HG03469 (cell line): Measurements from ENCODE around the gene ATXN7L1.

ENCODE experiments used
- ATAC-seq: cut with Tn5 transposase; IDR thresholded peaks from one replicate; pipeline ENCODE4 v1.9.1; 2021; ENCODE audit warnings: mild to moderate bottlenecking, moderate library complexity, moderate number of reproducible peaks; ENCODE audit not compliant: unreplicated experiment

Gene ATXN7L1

DNA sequence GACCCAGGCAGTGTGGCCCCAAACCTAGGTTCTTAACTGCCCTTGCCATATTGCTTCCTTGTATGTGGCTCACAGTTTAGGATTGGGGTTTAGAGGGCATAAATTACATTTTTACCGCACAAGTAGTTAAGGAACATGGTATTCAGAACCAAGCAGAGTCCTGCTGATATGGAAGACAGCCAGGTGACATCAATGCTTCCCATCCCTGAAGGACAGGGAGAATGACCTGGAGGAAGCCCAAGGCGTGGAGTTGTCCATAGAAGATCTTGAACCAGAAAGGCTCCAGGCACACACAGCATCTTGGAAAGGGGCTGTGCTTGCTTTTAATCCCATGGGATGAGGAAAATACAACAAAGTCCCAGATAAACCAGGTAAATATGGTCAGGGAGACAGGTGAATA, 48.3 kb downstream of the ATXN7L1 start:
- no peak for ATAC-seq

DNA sequence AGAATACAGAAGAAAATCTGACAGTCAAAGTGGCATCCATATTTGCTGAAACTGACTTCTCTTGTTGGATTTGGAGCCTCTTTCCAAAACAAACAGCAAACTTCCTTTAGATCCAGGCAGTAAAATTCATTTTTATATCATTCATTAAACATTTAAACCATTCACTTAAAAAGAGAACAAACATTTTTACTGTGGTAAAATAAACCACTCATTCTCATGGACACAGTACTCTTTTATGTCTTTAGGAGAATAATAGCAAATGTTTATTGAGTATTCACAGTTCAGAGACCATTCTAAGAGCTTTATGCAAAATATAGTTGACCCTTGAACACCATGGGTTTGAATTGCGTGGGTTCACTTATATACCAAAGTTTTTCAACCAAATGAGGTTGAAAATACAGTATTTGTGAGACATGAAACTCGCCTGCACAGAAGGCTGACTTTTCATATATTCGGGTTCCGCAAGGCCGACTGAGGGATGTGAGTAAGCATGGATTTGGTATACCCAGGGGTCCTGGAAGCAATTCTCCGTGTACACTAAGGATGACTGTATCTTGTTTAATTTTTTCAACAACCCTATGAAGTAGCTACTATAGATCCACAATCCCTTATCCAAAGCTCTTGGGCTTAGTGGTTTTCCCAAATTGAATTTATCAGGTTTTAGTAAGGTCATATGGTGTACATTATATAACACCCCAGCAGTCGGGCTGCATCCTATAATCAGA, 49.1 kb downstream of the ATXN7L1 start:
- ATAC-seq = no peak

DNA sequence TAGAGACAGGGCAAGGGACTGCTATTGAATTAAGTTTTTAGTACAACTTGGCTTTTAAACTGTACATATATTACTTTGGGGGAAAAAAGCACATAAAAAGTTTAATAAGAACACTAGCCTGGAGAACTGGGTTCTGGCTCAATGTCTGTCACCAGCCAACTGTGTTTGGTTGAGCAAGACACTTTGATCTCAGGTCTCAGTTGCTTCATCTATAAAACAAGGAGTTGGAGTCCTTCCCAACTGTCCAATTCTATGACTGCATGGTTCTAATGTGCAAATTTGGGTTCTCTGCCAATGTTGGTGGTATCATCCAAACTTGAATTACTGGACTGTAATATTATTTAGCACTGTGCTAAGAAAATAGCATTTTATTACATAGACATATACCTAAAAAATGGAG, 50.3 kb downstream of the ATXN7L1 start:
- ATAC-seq = no peak

DNA sequence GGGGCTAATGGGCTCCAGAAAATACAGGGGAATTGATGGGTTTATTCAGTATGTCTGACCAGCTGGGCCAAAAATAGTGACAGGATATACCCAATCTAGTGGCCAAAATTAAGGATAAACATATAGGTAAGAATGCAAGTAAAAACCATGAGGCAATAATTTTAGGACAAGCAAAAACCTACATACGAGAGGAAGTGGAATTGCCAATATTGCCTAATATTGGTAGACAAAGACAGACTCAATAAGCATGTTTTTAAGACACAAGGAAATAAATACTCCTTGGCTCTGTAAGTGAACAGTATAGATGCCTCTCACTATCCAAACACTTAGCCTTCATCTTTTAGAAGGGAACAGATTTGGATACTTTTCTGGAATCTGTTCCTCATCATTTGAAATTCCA, 51.0 kb downstream of the ATXN7L1 start:
- ATAC-seq = no peak

DNA sequence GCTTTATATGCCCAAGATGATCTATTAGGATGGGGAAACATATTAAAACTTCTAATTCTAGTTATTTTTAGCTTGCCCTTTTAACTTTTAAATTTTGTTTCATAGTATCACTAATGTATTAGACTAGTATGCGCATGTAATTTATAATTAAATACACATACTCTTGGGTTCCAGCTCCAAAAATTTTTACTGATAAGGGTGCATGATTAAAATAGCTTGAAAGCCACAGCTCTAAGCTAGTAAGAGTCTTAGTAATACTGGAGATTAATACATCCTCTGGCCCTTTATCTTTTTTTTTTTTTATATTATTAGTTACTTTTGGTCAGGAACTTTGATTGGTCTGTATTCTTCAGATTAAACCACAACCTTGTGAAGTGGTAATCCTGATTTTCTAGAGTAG, 53.6 kb downstream of the ATXN7L1 start:
- no peak for ATAC-seq

DNA sequence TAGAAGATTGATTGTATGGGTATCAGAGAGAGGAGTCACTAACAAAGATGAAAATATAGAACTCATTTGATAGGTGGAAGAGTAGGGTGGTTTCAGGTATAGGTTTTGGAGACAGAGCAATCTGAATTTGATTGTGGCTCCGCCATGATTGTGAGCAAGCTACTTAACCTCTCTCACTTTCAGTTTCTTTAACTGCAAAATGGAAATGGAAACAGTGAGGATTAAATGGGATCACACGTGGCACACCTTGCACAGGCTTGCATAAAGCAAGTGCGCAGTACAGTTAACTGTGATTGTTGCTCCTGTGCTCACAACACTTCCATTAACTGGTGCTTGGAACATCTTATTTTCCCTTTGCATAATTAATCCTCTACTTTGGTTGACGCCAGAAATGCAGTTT, 54.9 kb downstream of the ATXN7L1 start:
- ATAC-seq = no peak

DNA sequence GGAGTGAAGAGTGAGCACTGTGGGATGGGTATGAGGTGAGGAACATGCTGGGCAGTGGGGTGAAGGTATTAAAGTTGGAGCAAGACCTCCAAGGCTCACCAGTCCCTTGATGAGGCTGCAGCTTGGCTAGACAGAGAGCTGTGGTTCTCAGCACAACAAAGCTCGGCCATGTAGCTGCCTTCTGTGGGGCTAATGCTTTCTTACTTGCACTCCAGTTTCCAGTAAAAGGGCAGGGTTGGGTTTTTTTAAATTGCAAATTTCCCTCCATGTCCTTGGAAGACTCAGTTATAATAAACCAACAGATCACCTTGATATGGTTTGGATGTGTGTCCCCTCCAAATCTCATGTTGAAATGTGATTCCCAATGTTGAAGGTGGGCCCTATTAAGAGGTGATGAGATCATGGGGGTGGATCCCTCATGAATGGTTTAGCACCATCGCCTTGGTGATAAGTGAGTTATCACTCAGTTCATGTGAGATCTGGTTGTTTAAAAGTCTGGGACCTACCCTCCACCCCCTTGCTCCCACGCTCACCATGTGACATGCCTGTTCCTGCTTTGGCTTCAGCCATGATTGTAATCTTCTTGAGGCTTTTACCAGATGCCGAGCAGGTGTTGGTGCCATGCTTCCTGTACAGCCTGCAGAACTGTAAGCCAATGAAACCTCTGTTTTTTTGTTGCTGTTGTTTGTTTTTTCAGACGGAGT, 55.9 kb downstream of the ATXN7L1 start:
- no peak for ATAC-seq

DNA sequence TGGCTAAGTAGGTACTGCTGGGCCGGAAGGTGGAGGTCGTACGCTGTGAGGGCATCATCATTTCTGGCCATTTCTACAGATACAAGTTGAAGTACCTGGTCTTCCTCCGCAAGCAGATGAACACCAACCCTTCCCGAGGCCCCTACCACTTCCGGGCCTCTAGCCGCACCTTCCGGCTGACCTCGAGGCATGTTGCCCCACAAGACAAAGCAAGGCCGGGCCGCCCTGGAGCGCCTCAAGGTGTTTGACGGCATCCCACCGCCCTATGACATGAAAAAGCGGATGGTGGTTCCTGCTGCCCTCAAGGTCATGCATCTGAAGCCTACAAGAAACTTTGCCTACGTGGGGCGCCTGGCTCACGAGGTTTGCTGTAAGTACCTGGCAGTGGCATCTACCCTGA, 56.8 kb downstream of the ATXN7L1 start:
- no peak for ATAC-seq

DNA sequence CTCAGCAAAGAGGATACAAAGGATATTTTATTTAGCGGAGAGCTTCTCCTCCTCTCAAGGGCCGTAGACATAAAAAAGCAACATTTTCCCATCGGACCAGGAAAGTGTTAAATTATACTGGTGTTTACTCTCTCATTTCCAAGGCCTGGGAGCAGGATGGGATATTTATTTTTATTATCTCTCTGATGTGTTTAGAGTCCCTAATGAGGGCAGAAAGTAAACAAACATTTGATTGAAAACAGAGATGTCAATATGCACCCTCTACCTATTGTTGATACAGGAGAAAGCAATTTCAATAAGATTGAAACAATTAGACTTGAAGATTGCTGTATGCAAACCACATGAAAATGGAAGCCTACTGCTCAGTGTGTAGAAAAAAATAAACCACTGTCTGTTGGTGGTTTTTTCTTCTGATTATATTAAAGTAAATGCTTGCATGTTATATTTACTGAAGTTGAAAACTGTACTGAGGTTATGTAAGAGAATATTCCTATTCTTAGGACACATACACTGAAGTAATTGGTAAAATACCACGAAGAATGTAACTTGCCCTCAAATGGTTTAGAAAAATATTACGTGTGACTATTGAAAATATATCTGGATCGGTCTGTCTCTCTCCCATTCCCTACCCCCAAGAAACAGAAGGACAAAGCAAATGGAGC, 59.3 kb downstream of the ATXN7L1 start:
- ATAC-seq = no peak

DNA sequence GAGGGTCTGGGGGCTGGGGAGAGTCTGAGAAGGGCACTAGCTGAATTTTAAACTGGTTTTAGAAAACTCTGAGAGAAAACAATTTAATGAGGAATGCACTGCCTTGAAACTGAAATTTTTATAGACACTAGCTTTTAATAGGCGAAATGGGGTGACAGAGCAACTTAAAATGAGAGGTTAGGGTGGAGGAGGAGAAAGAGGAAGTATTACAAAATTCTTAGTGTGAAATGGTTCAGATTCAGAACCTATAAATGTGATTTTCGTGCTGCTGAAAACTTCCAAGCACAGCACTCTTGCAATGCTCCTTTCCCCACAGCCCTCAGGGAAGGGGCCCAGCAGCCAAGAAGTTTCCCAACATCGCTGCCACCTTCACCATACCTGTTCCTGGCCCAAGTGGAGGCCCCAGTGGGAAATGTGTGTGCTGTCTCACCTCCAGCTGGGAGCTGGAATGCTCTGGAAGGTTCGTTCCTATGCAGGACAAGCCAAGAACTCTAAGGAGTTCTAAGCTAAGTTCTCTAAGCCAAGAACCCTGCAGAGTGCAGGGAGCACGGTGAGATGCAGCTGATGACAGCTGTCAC, 60.0 kb downstream of the ATXN7L1 start:
- ATAC-seq = no peak

DNA sequence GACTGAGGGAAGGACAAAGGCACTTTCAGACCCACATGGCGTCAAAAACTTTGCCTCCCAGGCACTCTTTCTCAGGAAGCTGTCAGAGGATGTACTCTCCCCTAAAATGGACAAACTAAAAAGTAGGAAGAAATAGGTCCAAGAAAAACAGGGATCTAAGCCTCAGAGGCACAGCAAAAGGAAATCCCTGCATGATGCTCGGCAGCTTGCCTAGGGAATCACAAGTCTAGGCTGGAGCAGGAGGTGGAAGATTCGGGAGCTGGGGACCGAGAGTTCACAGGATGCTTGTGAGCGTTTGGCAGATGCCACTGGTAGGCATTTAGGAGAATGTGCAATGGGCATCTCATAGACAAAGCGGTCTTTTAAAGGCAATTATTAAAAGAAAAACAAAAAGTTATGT, 60.8 kb downstream of the ATXN7L1 start:
- no peak for ATAC-seq

DNA sequence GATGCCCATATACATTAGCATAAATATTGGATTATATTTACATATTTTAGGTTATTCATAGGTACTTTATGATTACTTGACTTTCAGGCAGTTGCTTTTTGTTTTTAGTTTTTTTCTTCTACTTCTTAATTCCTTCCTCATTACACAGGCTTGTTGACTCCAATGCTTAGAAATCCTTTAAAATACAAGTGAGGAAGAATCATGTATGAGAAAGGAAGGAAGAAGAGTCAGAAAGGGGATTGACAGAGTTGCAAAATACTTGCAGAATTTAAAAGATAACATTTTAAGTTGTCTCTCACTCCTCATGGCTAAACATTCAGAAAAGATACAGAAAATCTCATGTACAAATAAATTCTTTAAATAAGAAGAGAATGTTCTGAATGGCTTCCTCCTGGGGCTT, 61.9 kb downstream of the ATXN7L1 start:
- no peak for ATAC-seq

DNA sequence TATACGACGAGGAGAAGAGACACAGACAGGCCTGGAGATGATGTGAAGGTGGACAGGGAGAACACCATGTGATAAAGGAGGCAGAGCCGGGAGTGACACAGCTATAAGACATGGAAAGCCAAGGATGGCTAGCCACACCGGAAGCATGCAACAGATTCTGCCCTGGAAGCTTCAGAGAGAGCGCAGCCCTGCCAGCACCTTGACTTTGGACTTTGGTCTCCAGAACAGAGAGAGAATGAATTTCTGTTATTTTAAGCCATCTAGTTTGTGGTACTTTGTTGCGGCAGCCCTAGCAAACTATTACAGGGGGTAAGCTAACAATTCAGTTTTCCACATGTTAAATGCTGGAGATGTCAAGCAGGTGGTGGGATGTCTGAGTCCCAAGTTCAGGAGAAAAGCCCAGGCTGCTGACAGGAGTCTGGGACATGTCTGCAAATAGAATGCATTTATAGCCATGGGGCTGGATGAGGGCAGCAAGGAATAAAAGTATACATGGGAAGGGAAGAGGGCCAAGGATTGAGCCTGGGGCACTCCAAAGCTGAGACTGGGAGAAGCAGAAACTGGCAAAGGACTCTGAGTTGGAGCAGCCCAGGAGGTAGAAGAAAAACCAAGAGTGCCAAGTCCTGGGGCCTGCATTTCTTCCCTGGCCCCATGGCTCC, 65.1 kb downstream of the ATXN7L1 start:
- no peak for ATAC-seq

DNA sequence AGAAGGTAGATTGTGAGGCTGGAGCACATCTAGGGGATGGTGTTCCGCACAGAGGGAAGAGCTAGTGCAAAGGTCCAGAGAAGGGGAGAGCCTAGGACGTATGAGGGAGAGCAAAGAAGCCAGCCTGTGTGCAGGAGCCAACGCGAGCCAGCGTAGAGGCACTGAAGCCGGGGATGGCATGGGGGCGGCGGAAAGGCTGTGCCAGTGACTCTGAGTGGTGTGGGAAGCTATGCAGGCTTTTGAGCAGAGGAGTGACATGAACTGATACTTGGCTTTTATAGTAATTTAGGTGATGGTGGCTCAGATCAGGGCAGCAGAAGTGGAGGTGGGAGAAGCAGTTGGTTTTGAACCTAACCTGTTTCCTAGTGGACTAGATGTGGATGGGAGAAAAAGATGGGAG, 65.8 kb downstream of the ATXN7L1 start:
- no peak for ATAC-seq

DNA sequence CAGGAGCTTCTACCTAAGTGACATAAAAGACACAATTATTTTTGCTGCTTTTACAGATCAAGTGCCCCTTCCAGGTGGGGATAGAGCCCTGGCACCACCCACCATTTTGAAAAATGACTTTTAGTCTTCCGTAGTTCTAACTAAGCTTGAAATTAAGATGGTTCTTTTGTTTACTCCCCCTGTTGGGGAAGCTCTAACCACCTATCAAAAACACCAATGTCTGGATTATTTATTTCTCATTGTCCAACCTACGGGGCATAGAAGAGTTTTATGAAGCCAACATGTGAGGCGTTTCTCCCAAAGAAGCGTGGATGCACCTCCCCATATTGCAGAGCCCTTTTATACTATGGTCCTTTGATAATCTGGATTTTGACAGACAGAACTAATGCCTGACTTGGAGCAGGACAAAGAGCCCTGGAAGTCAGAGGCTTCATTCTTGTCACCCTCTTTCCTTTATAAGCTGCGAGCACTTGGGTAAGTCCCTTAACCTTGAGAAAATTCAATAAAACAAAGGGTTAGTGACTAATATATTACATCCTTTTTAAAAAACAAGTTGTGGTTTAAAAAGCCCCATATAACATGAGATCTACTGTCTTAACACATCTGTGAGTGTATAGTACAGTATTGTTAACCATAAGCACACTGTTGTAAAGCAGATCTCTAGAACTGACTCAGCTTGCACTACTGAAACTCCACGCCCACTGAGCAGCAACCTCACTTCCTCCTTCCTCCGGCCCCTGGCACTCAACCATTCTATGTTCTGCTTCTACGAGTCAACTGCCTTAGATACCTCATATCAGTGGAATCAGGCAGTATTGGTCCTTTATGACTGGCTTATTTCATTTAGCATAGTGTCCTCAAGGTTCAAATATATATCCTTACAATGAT, 67.5 kb downstream of the ATXN7L1 start:
- peak; percentile 97 for ATAC-seq

DNA sequence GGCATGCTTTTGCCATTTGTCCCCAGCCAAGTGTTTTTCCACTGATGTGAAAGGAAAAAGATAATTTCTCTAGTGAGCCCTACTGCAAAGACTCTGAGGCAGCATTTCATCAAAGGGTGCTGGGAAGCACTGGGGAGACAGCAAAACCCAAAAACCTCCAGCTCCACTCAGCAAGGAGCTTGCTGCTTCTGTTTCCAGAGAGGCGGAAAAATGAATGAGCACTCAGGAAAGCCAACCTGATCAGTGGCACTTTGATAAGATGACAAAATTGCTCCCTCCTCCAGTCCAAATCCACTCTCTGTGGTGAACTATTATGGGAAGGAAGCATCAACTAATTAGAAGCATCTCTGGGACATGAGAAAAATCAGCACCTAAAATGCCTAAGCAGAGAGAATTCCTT, 68.2 kb downstream of the ATXN7L1 start:
- no peak for ATAC-seq

DNA sequence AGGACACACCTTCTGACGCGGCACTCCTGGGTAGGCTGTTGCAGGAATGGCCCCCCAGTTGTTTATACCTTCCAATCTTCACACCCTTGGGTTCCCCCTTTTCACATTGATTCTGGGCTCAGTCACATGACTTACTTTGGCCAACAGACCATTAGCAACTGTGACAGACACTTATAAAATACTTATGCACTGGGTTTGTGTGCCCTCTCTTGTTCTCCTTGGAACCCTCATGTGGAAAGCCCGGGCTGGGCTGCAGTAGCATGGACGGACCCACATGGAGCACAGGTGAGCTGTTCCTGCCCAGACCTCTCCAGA, 69.0 kb downstream of the ATXN7L1 start:
- ATAC-seq = no peak

DNA sequence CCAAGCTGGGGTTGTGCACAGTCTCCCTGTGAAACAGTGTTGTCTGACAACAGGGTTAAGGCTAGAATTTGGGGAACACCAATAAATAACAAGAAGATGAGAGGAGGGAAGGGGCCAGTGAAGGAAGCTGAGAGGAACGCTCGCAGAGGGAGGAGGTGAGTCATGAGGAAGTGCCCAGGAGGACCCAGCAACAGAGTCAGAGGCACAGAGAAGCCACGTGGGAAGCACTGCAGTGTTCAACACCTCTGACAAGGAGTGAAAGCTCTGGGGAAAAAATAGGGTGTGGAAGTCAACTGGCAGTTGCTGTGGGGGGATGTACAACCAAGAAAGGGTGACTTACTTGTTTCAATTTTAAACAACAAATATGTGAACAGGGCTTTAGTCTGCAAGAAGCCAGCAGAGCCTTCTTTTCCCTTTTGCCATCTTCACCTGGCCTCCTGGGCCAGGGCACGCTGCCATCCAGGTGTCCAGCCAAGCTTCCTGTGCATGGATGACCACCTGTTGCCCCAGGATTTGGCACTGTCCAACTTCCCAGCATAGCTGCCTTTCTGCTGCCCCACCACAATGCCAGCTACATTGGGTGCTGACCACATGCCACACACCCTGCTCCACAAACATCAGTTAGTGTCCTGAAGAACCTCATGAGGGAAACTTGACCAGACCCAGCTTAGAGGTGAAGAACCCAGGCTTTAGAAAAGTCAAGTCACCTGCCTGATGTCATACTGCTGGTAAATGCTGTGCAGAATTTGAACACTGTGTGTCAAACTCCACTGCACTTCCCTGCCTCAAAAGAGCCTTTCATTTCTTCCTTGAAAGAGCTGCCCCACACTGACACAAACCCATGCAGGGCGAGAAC, 69.6 kb downstream of the ATXN7L1 start:
- no peak for ATAC-seq

DNA sequence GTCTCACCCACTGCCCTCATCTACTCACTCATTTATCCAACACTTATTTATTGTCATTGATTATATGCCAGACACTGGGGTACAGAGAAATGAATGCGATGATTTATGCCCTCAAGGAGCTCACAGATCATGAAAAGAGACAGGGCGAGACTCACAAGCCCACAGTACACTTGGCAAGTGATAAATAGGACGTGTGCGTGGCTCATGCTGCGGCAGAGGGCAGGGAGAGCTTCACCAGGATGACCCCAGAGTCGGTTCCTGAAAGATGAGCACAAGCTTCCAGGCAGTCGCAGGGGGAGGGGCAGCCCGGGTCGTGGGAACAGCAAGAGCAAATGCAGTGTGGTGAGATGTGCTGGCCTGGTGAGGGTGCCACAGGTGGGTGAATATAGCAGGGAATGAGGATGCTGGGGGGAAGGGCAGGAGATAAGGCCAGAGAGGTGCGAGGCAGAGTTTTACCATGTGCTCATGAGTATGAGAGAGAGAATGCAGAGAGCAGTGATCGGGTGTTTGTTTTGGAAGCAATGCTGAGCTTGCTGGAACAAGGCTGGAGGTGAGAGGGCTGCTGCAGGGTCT, 70.9 kb downstream of the ATXN7L1 start:
- no peak for ATAC-seq
